NCI-H2196 treated with DMSO at 0.1 percent for 48 hours (cell line): ENCODE measurements around the gene GIN1.
"Not testable (repeated sequence)": the region's sequence is repeated elsewhere in the genome, so short reads cannot be mapped to it uniquely, and the experiment has no call there.

ENCODE experiments used
- DNase-seq: peaks from one replicate; lab custom pipeline; 2025; ENCODE audit not compliant: unreplicated experiment; lab: John Stamatoyannopoulos, UW

The GIN1 gene, protein sequence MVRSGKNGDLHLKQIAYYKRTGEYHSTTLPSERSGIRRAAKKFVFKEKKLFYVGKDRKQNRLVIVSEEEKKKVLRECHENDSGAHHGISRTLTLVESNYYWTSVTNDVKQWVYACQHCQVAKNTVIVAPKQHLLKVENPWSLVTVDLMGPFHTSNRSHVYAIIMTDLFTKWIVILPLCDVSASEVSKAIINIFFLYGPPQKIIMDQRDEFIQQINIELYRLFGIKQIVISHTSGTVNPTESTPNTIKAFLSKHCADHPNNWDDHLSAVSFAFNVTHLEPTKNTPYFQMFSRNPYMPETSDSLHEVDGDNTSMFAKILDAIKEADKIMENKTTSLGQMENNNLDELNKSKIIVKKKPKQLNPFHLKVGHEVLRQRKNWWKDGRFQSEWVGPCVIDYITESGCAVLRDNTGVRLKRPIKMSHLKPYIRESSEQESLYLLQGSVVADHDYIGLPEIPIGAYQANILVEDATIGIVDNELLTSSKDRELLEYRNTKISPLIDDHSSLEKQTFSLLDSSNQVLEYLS

DNA sequence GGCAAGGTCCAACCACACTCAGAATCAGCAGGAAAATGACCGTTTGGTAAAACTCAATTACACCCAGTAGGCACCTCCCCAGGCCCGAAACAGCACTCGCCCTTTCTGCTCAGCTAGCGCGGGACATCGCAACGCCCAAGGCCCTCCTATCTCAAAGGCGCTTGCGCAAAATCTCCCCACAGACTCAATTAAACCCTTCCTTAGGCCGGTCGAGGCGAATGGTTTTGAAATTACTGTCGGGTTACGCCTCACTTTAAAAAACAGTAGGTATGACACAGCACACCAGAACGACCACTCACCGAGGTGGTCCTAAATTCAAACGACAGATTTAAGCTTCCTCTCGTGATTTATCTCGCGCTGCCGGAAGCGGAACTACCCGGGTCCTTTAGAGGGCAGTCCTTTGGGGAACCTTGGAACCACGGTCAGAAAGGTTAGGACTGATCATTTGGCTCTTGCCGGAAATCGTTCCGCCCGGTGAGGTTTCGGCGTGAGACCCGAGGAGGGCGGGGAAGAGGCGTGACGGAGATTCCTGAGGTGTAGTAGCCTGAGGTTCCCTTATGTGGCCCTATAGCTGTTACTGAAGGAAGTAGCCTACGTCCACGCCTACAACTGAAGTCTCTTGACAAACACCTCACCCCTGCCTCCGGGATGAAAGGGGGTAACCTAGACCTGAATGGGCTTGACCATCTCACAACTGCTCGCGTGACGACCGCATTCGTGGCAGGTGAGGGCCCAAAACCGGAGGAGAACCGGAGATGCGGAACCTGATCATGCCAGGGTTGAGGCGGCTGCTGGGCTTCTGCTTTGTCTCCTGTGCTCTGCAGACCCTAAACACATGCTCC lies at the start of gene GIN1, which contains the start of gene PPIP5K2:
Gene GIN1, minus strand, starts transcription at position 374 of the 842 bp plus-strand sequence. CDS start 11,431 bp downstream, outside the sequence.
Gene PPIP5K2, plus strand, starts transcription at position 537 of the 842 bp plus-strand sequence. CDS start 9,289 bp downstream, outside the sequence.
- DNase-seq, result peak; percentile 95

GRCh38 chr5:103166706-103167105 lies 46.8 kb upstream of the GIN1 start:
- DNase-seq, result no peak

DNA sequence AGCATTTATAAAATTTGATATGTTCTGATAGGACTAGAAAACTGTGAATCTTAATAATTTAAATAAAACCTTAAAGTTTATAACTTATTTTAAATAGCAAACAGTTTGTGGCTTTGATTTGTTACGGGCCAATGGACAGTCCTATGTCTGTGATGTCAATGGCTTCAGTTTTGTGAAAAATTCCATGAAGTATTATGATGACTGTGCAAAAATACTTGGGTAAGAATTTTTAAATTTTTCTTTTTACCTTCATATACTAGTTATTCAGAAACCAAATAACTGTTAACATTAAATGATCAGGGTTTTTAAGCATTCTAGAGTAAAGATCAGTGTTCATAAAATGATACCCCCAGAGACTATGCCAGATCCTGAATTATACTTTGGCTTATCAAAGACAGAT lies 31.2 kb upstream of the GIN1 start:
- no peak for DNase-seq

- DNase-seq, result no peak
Measured at GRCh38 chr5:103148213-103148612, 28.3 kb upstream of the GIN1 start.

DNA sequence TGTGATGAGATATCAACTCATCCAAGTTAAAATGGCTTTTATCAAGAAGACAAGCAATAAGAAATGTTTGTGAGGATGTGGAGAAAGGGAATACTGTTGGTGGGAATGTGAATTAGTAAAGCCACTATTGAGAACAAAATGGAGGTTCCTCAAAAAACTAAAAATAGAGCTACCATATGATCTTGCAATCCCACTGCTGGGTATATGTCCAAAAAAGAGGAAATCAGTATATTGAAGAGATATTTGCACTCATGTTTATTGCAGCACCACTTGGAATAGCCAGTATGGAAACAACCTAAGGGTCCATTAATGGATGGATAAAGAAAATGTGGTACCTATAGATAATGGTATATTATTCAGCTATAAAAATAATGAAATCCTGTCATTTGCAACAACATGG lies 25.3 kb upstream of the GIN1 start:
- DNase-seq, result no peak

- DNase-seq, result not testable (repeated sequence)
Measured at GRCh38 chr5:103142132-103142531, 22.2 kb upstream of the GIN1 start.

DNA sequence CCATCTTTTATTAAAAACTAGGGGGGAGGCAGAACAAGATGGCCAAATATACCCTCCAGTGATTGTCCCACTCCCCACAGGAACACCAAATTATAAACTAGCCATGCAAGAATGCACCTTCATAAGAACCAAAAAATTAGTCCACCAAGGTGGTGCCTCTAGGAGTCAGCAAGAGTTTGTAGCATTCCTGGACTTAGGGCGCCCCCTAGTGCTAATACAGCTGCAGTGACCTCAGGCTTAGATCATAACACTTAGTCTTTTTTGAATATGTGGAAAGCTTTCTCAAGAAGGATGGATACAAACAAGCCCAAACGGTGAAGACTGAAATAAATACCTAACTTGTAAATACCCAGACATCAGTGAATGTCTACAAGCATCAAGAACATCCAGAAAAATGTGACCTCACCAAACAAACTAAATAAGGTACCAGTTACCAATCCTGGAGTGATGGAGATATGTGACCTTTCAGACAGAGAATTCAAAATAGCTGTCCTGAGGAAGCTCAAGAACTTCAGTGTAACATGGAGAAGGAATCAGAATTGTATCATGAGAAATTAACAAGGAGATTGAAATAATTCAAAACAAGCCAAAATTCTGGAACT lies 19.4 kb upstream of the GIN1 start:
- DNase-seq, result peak; percentile 32

DNA sequence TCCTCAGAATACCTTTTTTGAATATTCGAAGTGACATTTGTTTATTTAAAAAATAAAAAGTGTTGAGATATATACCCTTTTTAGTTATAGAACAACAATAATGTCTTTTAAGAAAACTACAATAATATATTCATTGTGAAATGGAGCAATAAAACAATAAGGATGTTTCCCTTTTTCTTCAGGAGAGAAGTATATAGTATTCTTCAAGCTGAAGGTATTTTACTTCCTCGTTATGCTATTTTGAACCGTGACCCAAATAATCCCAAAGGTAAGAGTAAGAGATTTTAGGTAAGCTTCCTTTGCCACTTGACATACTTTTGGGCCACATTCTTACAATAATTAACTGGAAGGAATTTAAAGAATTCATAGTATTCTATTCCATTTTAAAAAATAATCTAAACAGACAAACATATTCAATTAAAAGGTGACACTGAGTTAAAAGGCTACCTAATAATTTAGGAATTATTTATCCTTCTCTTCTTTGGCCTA lies 18.3 kb upstream of the GIN1 start:
- no peak for DNase-seq

- DNase-seq, result no peak
Measured at GRCh38 chr5:103135461-103135860, 15.5 kb upstream of the GIN1 start.

DNA sequence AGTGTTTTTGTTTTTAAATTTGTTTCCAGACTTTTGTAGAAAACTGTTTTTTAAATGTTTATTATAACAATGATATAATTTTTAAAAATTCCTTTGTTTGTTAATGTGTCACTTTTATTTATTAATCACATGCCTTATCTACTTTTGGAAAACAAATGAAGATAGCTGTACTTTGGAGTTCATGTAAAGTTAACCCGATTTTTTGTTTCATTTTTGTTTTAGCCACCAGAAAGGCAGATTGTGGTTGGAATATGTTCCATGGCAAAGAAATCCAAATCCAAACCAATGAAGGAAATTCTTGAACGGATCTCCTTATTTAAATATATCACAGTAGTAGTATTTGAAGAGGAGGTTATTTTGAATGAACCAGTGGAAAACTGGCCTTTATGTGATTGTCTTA lies 13.3 kb upstream of the GIN1 start:
- no peak for DNase-seq

DNA sequence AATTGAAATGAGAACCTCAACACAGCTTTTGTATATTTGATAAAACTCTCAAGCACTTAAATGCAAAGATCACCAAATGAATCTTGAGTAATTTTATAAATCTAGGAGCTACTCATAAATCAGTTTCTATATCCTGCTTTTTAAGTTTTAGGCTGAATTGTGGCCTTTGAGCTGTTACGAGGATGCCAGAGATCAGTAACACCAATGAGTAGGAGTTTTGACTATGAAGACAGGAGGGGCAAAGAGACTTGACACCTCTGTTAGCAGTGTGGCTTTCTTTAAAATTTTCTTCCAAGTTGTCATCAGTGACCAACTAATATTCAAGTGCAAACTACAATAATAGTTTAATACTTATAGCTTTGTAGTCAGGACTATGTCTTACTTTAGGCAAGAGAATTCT lies 12.7 kb upstream of the GIN1 start:
- no peak for DNase-seq

DNA sequence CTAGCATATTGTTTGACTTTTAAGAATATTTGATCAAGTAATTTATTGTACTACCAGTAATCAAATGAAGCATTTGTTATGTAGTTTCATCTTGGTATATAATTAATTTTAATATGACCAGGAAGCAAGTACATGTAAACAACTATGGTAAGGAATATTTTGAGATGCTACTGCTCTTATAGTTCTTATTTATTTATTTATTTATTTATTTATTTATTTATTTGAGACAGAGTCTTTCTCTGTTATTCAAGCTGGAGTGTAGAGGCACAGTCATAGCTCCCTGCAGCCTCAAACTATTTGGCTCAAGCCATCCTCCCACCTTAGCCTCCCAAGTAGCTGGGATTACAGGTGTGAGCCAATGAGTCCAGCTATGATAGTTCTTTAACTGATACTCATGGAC lies 8.3 kb upstream of the GIN1 start:
- no peak for DNase-seq

GRCh38 chr5:103127292-103127817 lies 7.4 kb upstream of the GIN1 start:
- DNase-seq, result no peak

DNA sequence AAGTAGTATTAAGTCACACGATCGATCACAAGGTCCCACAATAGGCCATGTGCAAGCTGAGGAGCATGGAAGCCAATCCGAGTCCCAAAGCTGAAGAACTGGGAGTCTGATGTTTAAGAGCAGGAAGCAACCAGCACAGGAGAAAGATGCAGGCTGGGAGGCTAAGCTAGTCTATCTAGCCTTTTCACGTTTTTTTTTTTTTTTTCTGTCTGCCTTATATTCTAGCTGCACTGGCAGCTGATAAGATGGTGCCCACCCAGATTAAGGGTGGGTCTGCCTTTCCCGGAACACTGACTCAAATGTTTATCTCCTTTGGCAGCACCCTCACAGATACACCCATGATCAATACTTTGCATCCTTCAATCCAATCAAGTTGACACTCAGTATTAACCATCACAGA lies 6.6 kb upstream of the GIN1 start:
- DNase-seq, result no peak

GRCh38 chr5:103122242-103122641 lies 2.3 kb upstream of the GIN1 start:
- DNase-seq, result no peak

DNA sequence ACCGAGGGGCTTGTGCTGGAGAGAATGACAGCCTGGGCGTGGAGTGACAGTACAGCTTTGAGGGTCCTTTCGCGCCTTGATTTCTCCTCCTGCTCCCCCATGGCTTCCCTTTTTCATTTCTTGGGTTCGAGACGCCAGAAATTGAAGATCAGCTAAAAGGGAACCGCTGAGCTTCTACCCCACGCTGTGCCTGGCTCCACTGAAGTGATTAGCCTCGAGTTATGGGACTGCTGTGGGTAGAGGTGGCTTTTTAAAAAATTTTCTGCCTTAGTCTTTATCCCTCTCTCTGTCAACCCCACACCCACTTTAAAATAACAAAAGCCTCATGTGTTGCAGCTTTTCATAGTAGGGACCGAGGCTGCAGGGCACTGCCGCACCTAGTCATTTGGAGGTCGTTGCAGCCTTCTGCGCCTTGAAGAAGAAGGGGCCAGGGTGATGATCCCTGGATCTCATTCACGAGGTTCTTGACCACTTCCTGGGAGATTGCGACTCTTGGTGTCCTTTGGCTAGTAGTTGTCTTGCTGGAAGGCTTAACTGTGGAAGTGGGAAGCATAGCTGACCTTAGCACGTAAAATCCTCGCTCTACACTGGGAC lies 766 bp upstream of the GIN1 start:
- no peak for DNase-seq

DNA sequence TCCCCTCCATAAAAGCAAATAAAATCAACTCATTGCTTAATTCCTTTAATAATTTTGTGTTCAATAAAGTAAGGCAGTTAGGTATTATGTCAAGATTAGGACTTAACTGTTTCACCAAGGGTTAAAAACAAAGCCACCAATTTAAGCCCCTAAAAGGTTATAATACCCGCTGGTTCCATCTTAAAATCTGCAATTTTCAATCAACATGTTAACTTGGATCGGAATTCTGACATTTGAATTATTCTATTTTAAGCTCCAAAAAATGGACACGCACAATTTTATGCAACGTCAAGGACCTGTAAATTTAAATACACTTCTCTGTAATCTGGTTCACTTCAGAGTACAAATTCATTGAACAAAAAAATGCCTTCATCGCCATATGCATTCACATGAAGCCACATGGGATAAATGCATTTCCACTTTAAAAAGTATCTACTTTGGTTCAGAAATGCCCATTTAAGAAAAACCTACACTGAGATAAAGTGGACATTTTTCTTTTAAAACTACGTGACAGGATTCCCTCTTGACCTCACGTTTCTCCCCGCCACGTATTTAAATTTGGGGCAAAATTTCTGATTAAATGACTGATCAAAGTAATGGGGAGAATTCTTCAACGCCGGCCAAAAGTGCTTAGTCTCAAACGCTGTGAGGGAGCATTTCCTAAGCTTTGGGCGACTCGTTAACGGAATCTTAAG lies 721 bp downstream of the GIN1 start:
- no peak for DNase-seq

GRCh38 chr5:103117471-103117991 lies 2.4 kb downstream of the GIN1 start:
- no peak for DNase-seq

- DNase-seq, result no peak
Measured at GRCh38 chr5:103114440-103114839, 5.5 kb downstream of the GIN1 start.

- DNase-seq, result no peak
Measured at GRCh38 chr5:103112910-103113309, 7.0 kb downstream of the GIN1 start.
